Measurements from ENCODE around the gene POLR3A. TPM values are rescaled to one million over a fixed set of nuclear protein-coding genes. Genes with fewer than 3 reads are reported as not detected.

The POLR3A gene
- total RNA-seq, 1 experiment from 2014 or later = 97.2 TPM

DNA sequence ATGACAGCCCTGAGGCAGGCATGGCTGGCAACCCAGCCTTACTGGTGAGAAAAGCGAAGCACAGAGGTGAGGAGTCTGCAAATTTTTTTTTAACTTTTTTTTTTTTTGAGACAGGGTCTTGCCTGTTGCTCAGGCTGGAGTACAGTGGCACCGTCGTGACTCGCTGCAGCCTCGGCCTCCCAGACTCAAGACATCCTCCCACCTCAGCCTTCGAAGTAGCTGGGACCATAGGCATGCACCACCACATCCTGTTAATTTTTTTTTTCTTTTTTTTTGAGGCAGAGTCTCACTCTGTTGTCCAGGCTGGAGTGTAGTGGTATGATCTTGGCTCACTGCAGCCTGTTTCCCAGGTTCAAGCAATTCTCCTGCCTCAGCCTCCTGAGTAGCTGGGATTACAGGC, 67.6 kb downstream of the POLR3A start:
- Histone ChIP-seq H3K4me1 (ENCODE audit: insufficient read depth, low read length) (peaks cover 12% of the 10 kb centered on the region), H3K36me3 (ENCODE audit: low read depth, low read length) (no peaks in the 10 kb centered on the region), H3K9me3 (ENCODE audit: low read length) (0 out of 2 replicates have a peak, but pooled peaks cover 7% of the 10 kb centered on the region), H3K4me3 (ENCODE audit: low read length) (no peak overlapping the region), H4K20me1 (ENCODE audit: low read length) (no peaks in the 10 kb centered on the region), H3K27me3 (ENCODE audit: low read length) (no peaks in the 10 kb centered on the region), H3F3A (ENCODE audit: low read length, unreplicated experiment) (no peaks in the 10 kb centered on the region), H2AFZ (ENCODE audit: low read length) (no peak overlapping the region), H3K9ac (ENCODE audit: low read length) (no peak overlapping the region), H3K9me2 (replicated peaks; ENCODE audit: low read length) (no peaks in the 10 kb centered on the region), H3K27ac (ENCODE audit: low read length) (no peak overlapping the region), H3K4me2 (ENCODE audit: low read length) (no peak overlapping the region), H3K79me2 (ENCODE audit: low read length) (no peaks in the 10 kb centered on the region)
- no peak for ATAC-seq
- ChIA-PET POLR2A (ENCODE audit: unreplicated experiment) (no interaction called here), CTCF (no interaction called here)
- TF ChIP-seq EZH2 (IDR thresholded peaks at IDR 0.05; ENCODE audit: low read length, unreplicated experiment) (no peak), EZH2phosphoT487 (IDR thresholded peaks at IDR 0.05; ENCODE audit: borderline replicate concordance, low read length) (no peak)
- TF ChIP-seq, protein P1, sequence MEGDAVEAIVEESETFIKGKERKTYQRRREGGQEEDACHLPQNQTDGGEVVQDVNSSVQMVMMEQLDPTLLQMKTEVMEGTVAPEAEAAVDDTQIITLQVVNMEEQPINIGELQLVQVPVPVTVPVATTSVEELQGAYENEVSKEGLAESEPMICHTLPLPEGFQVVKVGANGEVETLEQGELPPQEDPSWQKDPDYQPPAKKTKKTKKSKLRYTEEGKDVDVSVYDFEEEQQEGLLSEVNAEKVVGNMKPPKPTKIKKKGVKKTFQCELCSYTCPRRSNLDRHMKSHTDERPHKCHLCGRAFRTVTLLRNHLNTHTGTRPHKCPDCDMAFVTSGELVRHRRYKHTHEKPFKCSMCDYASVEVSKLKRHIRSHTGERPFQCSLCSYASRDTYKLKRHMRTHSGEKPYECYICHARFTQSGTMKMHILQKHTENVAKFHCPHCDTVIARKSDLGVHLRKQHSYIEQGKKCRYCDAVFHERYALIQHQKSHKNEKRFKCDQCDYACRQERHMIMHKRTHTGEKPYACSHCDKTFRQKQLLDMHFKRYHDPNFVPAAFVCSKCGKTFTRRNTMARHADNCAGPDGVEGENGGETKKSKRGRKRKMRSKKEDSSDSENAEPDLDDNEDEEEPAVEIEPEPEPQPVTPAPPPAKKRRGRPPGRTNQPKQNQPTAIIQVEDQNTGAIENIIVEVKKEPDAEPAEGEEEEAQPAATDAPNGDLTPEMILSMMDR (conservative IDR thresholded peaks at IDR 0.05; ENCODE audit: low read depth, low read length) = no peak
- no peak for DNase-seq
- intact Hi-C loops (cut with micrococcal nuclease) = no loop called here
- no TSS peak for BruUV-seq (replicated peaks)

DNA sequence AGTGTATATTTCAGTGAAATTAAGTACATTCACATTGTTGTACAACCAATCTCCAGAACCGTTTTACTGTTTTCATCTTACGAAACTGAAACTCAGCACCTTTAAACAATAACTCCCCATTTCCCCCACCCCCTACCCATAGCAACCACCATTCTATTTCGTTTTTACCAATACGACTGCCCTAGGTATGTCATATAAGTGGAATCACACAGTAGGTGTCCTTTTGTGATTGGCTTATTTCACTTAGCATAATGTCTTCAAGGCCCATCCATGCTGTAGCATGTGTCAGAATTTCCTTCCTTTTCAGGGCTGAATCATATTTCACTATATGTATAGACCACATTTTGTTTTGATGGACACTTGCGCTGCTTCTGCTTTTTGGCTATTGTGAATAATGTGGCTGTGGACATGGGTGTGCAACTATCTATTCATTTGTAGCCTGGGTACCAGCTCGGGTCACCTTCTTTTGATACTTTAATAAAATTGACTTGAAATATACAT, 68.4 kb downstream of the POLR3A start:
- BruUV-seq (replicated peaks) = no TSS peak
- 0 out of 2 replicates have a peak, but pooled peaks cover 7% of the 10 kb centered on the region for H3K9me3 ChIP-seq (ENCODE audit: low read length)
- H3F3A ChIP-seq (ENCODE audit: low read length, unreplicated experiment) = no peaks in the 10 kb centered on the region
- H3K36me3 ChIP-seq (ENCODE audit: low read depth, low read length) = no peaks in the 10 kb centered on the region
- no peak overlapping the region for H3K4me3 ChIP-seq (ENCODE audit: low read length)
- DNase-seq (no peak), ATAC-seq (no peak)
- H3K9me2 ChIP-seq (replicated peaks; ENCODE audit: low read length) = no peaks in the 10 kb centered on the region
- H4K20me1 ChIP-seq (ENCODE audit: low read length) = no peaks in the 10 kb centered on the region
- no peak overlapping the region for H2AFZ ChIP-seq (ENCODE audit: low read length)
- POLR2A ChIA-PET (ENCODE audit: unreplicated experiment) = no interaction called here
- TF ChIP-seq, protein P1 (conservative IDR thresholded peaks at IDR 0.05; ENCODE audit: low read depth, low read length) = no peak
- TF ChIP-seq EZH2 (IDR thresholded peaks at IDR 0.05; ENCODE audit: low read length, unreplicated experiment) (no peak), EZH2phosphoT487 (IDR thresholded peaks at IDR 0.05; ENCODE audit: borderline replicate concordance, low read length) (no peak)
- no peaks in the 10 kb centered on the region for H3K27me3 ChIP-seq (ENCODE audit: low read length)
- intact Hi-C loops (cut with micrococcal nuclease) = no loop called here
- H3K4me1 ChIP-seq (ENCODE audit: insufficient read depth, low read length) = peaks cover 12% of the 10 kb centered on the region
- no peaks in the 10 kb centered on the region for H3K79me2 ChIP-seq (ENCODE audit: low read length)
- no peak overlapping the region for H3K27ac ChIP-seq (ENCODE audit: low read length)
- no peak overlapping the region for H3K4me2 ChIP-seq (ENCODE audit: low read length)
- CTCF ChIA-PET = no interaction called here
- no peak overlapping the region for H3K9ac ChIP-seq (ENCODE audit: low read length)

DNA sequence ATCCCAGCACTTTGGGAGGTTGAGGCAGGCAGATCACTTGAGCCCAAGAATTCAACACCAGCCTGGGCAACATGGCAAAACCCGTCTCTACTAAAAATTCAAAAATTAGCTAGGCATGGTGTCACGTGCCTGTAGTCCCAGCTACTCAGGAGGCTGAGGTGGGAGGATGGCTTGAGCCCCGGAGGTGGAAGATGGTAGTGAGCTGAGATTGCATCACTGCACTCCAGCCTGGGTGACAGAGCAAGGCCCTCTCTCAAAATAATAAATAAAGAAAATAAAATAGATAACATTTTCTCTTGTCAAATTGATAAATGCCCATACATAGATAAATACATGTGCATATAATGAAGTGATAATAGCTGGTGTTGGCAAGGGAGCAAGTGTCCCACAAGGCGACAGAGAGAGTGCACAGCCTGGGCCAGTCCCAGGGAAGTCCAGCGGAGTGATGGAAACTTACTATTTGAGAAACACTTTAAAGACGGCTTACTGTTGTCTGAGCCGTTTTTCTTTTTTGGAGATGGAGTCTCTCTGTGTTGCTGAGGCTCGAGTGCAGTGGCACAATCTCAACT, 69.3 kb downstream of the POLR3A start:
- H3K27me3 ChIP-seq (ENCODE audit: low read length) = no peaks in the 10 kb centered on the region
- H3K27ac ChIP-seq (ENCODE audit: low read length) = no peak overlapping the region
- CTCF ChIA-PET = interaction anchor here (0.6 kb wide), 1 partner anchor 11 kb away, joined by 3 read pairs; no protein-coding TSS in a partner anchor

More for the DNA sequence above, 69.3 kb downstream of the POLR3A start:
- intact Hi-C loops (cut with micrococcal nuclease) = no loop called here
- DNase-seq (no peak), ATAC-seq (peak; percentile 35; the same call in 1 of the 2 replicates)
- TF ChIP-seq EZH2phosphoT487 (IDR thresholded peaks at IDR 0.05; ENCODE audit: borderline replicate concordance, low read length) = no peak
- TF ChIP-seq, protein P1 (conservative IDR thresholded peaks at IDR 0.05; ENCODE audit: low read depth, low read length) = no peak
- TF ChIP-seq EZH2 (IDR thresholded peaks at IDR 0.05; ENCODE audit: low read length, unreplicated experiment) = no peak
- Histone ChIP-seq H3K4me3 (ENCODE audit: low read length) (no peak overlapping the region), H3K9me2 (replicated peaks; ENCODE audit: low read length) (no peaks in the 10 kb centered on the region), H3K4me1 (ENCODE audit: insufficient read depth, low read length) (peaks cover 3% of the 10 kb centered on the region), H3K79me2 (ENCODE audit: low read length) (no peaks in the 10 kb centered on the region), H3K36me3 (ENCODE audit: low read depth, low read length) (no peaks in the 10 kb centered on the region), H4K20me1 (ENCODE audit: low read length) (no peaks in the 10 kb centered on the region), H3K9me3 (ENCODE audit: low read length) (0 out of 2 replicates have a peak, but pooled peaks cover 7% of the 10 kb centered on the region), H2AFZ (ENCODE audit: low read length) (no peak overlapping the region), H3K9ac (ENCODE audit: low read length) (no peak overlapping the region), H3K4me2 (ENCODE audit: low read length) (no peak overlapping the region), H3F3A (ENCODE audit: low read length, unreplicated experiment) (no peaks in the 10 kb centered on the region)
- BruUV-seq (replicated peaks) = no TSS peak
- POLR2A ChIA-PET (ENCODE audit: unreplicated experiment) = no interaction called here

All from PC-3 (cell line).